Activated naive CD8-positive, alpha-beta T cell (primary cell): ENCODE results near the gene HACD2.
"Not testable (repeated sequence)": the region's sequence is repeated elsewhere in the genome, so short reads cannot be mapped to it uniquely, and the experiment has no call there.

ENCODE experiments used
- H3K27ac Mint-ChIP-seq: one replicate; pipeline ENCODE4 v1.8.0; 2021; ENCODE audit warnings: mixed read lengths
- H3K27me3 Mint-ChIP-seq: one replicate; pipeline ENCODE4 v1.8.0; 2021; ENCODE audit warnings: mixed read lengths
- H3K36me3 Mint-ChIP-seq: one replicate; pipeline ENCODE4 v1.8.0; 2021; ENCODE audit warnings: mixed read lengths
- H3K4me1 Mint-ChIP-seq: one replicate; pipeline ENCODE4 v1.8.0; 2021; ENCODE audit warnings: low read depth, mixed read lengths
- H3K4me3 Mint-ChIP-seq: one replicate; pipeline ENCODE4 v1.8.0; 2021; ENCODE audit warnings: mild to moderate bottlenecking, mixed read lengths
- H3K9me3 Mint-ChIP-seq: one replicate; pipeline ENCODE4 v1.8.0; 2021; ENCODE audit warnings: low read depth, mixed read lengths

Gene HACD2

GRCh38 chr3:123503203-123503602 lies 81.7 kb downstream of the HACD2 start:
- Mint-ChIP-seq H3K27ac (no peak overlapping the region), H3K4me3 (no peak overlapping the region), H3K27me3 (no peaks in the 10 kb centered on the region), H3K9me3 (no peaks in the 10 kb centered on the region), H3K4me1 (no peaks in the 10 kb centered on the region), H3K36me3 (peaks cover 7% of the 10 kb centered on the region)

- Mint-ChIP-seq H3K36me3 (peaks cover 8% of the 10 kb centered on the region), H3K4me3 (no peak overlapping the region), H3K4me1 (no peaks in the 10 kb centered on the region), H3K9me3 (no peaks in the 10 kb centered on the region), H3K27me3 (no peaks in the 10 kb centered on the region), H3K27ac (no peak overlapping the region)
These were observed 85.5 kb downstream of the HACD2 start for GRCh38 chr3:123499322-123499721.

GRCh38 chr3:123498761-123499160 lies 86.1 kb downstream of the HACD2 start:
- peaks cover 8% of the 10 kb centered on the region for H3K36me3 Mint-ChIP-seq
- H3K27ac Mint-ChIP-seq = no peak overlapping the region

GRCh38 chr3:123493912-123494311 lies 90.9 kb downstream of the HACD2 start:
- H3K4me1 Mint-ChIP-seq = no peaks in the 10 kb centered on the region

More at GRCh38 chr3:123498761-123499160, 86.1 kb downstream of the HACD2 start:
- no peaks in the 10 kb centered on the region for H3K27me3 Mint-ChIP-seq
- H3K4me1 Mint-ChIP-seq = no peaks in the 10 kb centered on the region
- H3K4me3 Mint-ChIP-seq = no peak overlapping the region
- H3K9me3 Mint-ChIP-seq = no peaks in the 10 kb centered on the region

GRCh38 chr3:123491966-123492587 lies 92.8 kb downstream of the HACD2 start:
- Mint-ChIP-seq H3K4me1 (no peaks in the 10 kb centered on the region), H3K9me3 (no peaks in the 10 kb centered on the region), H3K4me3 (no peak overlapping the region), H3K27me3 (no peaks in the 10 kb centered on the region), H3K27ac (no peak overlapping the region), H3K36me3 (peaks cover 3% of the 10 kb centered on the region)

More at GRCh38 chr3:123493912-123494311, 90.9 kb downstream of the HACD2 start:
- H3K36me3 Mint-ChIP-seq = peaks cover 6% of the 10 kb centered on the region
- H3K4me3 Mint-ChIP-seq = no peak overlapping the region
- H3K27ac Mint-ChIP-seq = no peak overlapping the region
- H3K27me3 Mint-ChIP-seq = no peaks in the 10 kb centered on the region
- no peaks in the 10 kb centered on the region for H3K9me3 Mint-ChIP-seq

GRCh38 chr3:123489400-123490004 lies 95.4 kb downstream of the HACD2 start:
- no peak overlapping the region for H3K4me3 Mint-ChIP-seq
- no peak overlapping the region for H3K27ac Mint-ChIP-seq
- H3K36me3 Mint-ChIP-seq = peaks cover 3% of the 10 kb centered on the region
- no peaks in the 10 kb centered on the region for H3K4me1 Mint-ChIP-seq
- no peaks in the 10 kb centered on the region for H3K9me3 Mint-ChIP-seq
- no peaks in the 10 kb centered on the region for H3K27me3 Mint-ChIP-seq

GRCh38 chr3:123488645-123489347 lies 96.1 kb downstream of the HACD2 start:
- Mint-ChIP-seq H3K4me3 (no peak overlapping the region), H3K9me3 (no peaks in the 10 kb centered on the region), H3K4me1 (no peaks in the 10 kb centered on the region), H3K36me3 (peaks cover 3% of the 10 kb centered on the region), H3K27me3 (no peaks in the 10 kb centered on the region), H3K27ac (no peak overlapping the region)

- not testable (repeated sequence) for H3K4me3 Mint-ChIP-seq, H3K36me3 Mint-ChIP-seq, H3K4me1 Mint-ChIP-seq, H3K27ac Mint-ChIP-seq, H3K9me3 Mint-ChIP-seq, H3K27me3 Mint-ChIP-seq
These were observed 97.8 kb downstream of the HACD2 start for GRCh38 chr3:123487063-123487462.

- Mint-ChIP-seq H3K9me3 (no peaks in the 10 kb centered on the region), H3K36me3 (peaks cover 3% of the 10 kb centered on the region), H3K4me1 (no peaks in the 10 kb centered on the region), H3K4me3 (no peak overlapping the region), H3K27me3 (no peaks in the 10 kb centered on the region), H3K27ac (no peak overlapping the region)
These were observed 98.4 kb downstream of the HACD2 start for GRCh38 chr3:123486460-123486859.

GRCh38 chr3:123485551-123485950 lies 99.3 kb downstream of the HACD2 start:
- no peaks in the 10 kb centered on the region for H3K36me3 Mint-ChIP-seq
- no peaks in the 10 kb centered on the region for H3K27me3 Mint-ChIP-seq
- no peaks in the 10 kb centered on the region for H3K9me3 Mint-ChIP-seq
- no peak overlapping the region for H3K4me3 Mint-ChIP-seq
- no peaks in the 10 kb centered on the region for H3K4me1 Mint-ChIP-seq
- no peak overlapping the region for H3K27ac Mint-ChIP-seq

GRCh38 chr3:123483146-123483545 lies 101.7 kb downstream of the HACD2 start:
- Mint-ChIP-seq H3K27me3 (peaks cover 2% of the 10 kb centered on the region), H3K27ac (no peak overlapping the region), H3K4me3 (no peak overlapping the region), H3K36me3 (no peaks in the 10 kb centered on the region), H3K4me1 (no peaks in the 10 kb centered on the region), H3K9me3 (no peaks in the 10 kb centered on the region)

- Mint-ChIP-seq H3K27ac (no peak overlapping the region), H3K27me3 (peaks cover 4% of the 10 kb centered on the region), H3K36me3 (no peaks in the 10 kb centered on the region), H3K4me1 (no peaks in the 10 kb centered on the region), H3K9me3 (no peaks in the 10 kb centered on the region), H3K4me3 (no peak overlapping the region)
These were observed 103.0 kb downstream of the HACD2 start for GRCh38 chr3:123481722-123482457.

GRCh38 chr3:123481071-123481470 lies 103.8 kb downstream of the HACD2 start:
- H3K4me3 Mint-ChIP-seq = no peak overlapping the region

GRCh38 chr3:123480428-123480827 lies 104.4 kb downstream of the HACD2 start:
- H3K27me3 Mint-ChIP-seq = peaks cover 7% of the 10 kb centered on the region
- no peaks in the 10 kb centered on the region for H3K36me3 Mint-ChIP-seq
- H3K9me3 Mint-ChIP-seq = no peaks in the 10 kb centered on the region
- H3K4me1 Mint-ChIP-seq = no peaks in the 10 kb centered on the region
- H3K27ac Mint-ChIP-seq = no peak overlapping the region
- no peak overlapping the region for H3K4me3 Mint-ChIP-seq

More at GRCh38 chr3:123481071-123481470, 103.8 kb downstream of the HACD2 start:
- H3K36me3 Mint-ChIP-seq = no peaks in the 10 kb centered on the region
- H3K27me3 Mint-ChIP-seq = peaks cover 7% of the 10 kb centered on the region
- no peak overlapping the region for H3K27ac Mint-ChIP-seq
- no peaks in the 10 kb centered on the region for H3K9me3 Mint-ChIP-seq
- no peaks in the 10 kb centered on the region for H3K4me1 Mint-ChIP-seq

GRCh38 chr3:123479891-123480290 lies 105.0 kb downstream of the HACD2 start:
- peaks cover 7% of the 10 kb centered on the region for H3K27me3 Mint-ChIP-seq
- no peak overlapping the region for H3K27ac Mint-ChIP-seq
- no peaks in the 10 kb centered on the region for H3K4me1 Mint-ChIP-seq
- no peaks in the 10 kb centered on the region for H3K36me3 Mint-ChIP-seq
- H3K4me3 Mint-ChIP-seq = no peak overlapping the region
- H3K9me3 Mint-ChIP-seq = no peaks in the 10 kb centered on the region
